Activated naive CD4-positive, alpha-beta T cell treated with anti-CD3 and anti-CD28 coated beads, Interleukin-2, amount 50 U/mL, for 16 hours (primary cell): ENCODE measurements around the gene HES4.

ENCODE experiments used
- DNase-seq: peaks from one replicate; pipeline ENCODE4 v3.0.0-alpha.2; 2020

HES4 gene

GRCh38 chr1:963746-964525 lies 36.0 kb downstream of the HES4 start:
- no peak for DNase-seq

DNA sequence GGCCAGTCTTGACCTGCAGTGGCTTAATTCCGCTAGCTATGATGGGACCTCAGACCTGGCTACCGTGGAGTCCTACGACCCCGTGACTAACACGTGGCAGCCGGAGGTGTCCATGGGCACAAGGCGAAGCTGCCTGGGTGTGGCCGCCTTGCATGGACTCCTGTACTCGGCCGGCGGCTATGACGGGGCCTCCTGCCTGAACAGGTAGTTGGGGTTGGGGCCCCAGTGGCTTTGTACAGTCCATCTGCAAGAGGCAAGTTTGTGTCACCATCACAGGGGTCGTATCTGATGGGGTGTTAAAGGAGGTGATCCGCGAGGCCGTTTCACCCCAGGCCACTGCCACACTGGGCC lies 36.6 kb downstream of the HES4 start:
- no peak for DNase-seq

- DNase-seq: no peak
These were observed 37.3 kb downstream of the HES4 start for GRCh38 chr1:962381-963300.

DNA sequence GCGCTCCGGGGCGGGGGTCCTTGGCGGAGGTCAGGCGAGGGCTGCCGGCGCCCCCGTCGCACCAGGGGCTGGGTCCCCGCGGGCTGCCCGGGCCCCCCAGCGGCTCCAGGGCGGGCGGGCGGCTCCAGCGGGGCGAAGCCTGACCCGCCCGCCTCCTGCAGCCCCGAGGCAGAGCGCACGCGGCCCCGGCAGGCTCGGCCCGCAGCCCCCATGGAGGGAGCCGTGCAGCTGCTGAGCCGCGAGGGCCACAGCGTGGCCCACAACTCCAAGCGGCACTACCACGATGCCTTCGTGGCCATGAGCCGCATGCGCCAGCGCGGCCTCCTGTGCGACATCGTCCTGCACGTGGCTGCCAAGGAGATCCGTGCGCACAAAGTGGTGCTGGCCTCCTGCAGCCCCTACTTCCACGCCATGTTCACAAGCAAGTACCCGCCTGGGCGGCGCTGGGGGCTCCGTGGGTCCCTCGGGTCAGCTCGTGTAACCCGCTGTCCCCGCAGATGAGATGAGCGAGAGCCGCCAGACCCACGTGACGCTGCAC lies 38.7 kb downstream of the HES4 start:
- no peak for DNase-seq

- peak; percentile 88 for DNase-seq
These were observed 39.4 kb downstream of the HES4 start, which contains the start of gene KLHL17 for GRCh38 chr1:960363-961131. KLHL17 (plus strand) TSS chr1:960584; CDS start chr1:960694, 110 bp downstream.

- DNase-seq: no peak
These were observed 40.0 kb downstream of the HES4 start for GRCh38 chr1:959731-960362.

DNA sequence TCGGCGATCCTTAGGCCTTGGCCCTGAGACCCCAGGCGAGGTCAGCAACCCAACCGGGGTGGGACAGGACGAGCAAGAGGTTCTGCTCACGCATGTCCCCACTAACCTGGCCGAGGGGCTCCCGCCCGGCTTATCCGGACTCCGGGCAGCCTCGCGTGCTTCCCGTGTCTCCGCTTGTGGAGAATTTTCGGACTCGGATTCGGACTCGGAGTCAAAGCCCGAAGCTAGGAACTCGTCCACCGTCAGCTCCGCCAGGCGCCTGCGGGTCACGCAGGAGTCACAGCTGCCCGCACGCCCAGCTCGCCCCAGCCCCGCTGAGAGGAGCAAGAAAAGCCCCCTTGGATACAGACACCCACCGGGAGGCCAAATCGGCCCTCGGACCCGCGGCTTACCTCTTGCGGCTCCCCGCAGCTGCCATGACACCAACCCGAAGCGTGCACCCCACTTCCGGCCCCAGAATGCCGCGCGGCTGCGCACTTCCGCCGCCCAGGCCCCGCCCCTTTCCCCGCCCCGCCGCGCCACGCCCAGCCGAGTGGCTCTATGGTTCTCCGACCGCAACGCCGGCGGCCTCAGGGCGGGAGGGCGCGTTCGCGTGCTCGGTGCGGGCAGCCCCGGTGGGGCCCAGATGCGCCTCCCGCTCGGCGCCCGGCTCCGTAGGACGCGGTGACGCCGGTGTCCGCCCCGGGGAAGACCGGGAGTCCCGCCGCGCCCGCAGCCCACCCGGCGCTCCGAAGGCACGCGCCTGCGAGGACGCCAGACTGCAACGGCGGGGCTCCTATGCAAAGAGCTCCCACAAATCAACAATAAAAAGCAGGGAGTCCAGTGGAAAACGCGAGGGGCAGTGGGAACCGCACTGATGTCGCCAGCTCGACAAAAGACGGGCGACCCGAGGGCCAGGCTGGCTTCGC lies 40.8 kb downstream of the HES4 start, which contains the start of gene NOC2L:
NOC2L (minus strand) TSS at position 434 of the 908 bp plus-strand sequence; CDS start at position 418, 16 bp downstream.
- peak; percentile 94 for DNase-seq

- no peak for DNase-seq
These were observed 43.3 kb downstream of the HES4 start for GRCh38 chr1:956636-957035.

DNA sequence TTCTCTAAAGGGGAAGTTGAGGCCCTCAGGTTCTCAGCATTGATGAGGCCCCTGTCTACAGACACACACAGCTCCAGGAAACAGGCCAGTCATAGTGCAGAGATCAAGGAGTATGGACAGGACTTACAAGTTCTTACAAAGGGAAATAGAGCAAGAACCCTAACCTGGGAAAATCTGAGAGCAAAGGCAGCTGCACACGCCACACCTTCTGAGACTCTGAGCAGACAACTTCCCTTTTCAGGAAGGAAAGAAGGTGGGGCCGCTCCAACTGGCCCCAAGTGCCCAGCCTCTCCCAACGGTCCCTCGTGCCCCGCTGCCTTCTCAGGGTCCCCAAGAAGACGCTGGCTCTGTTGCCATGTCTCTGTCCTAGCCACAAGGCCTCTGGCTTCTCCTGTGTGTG lies 44.4 kb downstream of the HES4 start:
- DNase-seq: no peak

- DNase-seq: no peak
These were observed 45.0 kb downstream of the HES4 start for GRCh38 chr1:954927-955326.

DNA sequence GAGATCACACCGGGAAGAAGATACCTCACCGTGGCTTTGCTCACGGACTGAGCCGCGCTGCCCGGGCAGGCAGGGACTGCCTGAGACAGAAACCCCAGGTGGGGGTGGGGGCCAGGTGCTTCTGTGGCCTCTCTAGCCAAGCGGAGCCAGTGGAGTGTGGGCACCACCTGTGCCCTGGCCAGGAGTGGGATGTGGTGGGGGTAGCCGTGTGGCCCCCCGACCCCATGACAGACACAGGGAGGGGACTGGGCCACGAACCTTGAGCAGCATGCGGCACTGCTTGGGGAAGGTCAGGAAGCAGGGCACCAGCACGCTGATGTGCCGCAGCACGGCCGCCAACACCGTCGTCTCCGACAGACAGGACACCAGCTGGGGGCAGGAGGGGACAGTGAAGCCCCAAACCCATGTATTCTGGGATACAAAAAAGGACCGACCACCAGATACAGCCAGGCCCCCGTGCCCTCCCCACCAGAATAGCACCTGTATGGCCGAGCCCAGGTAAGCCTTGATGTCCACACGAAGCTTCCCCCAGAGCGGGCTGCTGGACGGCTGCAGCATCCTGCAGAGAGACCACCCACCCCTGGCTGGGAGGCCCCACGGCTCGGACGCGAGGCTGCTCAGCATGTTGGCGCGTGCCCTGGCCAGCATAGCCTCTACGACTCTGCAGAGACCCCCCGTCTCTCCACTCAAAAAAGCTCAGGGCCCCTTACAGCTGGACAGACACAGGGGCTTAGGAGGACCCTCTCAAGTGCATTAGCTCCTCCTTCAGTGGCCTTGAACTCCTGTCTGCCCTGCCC lies 46.2 kb downstream of the HES4 start:
- DNase-seq: no peak

DNA sequence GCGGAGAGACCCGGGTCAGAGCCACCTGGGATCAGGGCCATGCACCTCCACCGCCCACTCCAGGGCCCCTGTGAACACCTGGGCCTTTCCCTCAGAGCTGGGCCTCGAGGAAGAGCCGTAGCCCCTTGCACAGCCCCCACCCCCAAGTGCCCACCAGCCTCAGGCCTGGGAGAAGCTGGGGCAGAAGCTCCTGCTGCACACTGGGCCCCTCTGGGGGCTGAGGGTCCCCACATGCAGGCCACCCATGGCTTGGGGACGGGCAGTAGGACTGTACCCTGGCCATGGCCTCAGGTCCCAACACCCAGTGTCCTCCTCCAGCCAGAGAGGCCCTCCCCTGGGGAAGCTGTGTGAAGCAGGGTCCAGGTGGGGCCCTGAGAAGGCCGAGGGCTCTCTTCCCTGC lies 47.3 kb downstream of the HES4 start:
- no peak for DNase-seq

- DNase-seq: no peak
These were observed 47.7 kb downstream of the HES4 start for GRCh38 chr1:952201-952600.

DNA sequence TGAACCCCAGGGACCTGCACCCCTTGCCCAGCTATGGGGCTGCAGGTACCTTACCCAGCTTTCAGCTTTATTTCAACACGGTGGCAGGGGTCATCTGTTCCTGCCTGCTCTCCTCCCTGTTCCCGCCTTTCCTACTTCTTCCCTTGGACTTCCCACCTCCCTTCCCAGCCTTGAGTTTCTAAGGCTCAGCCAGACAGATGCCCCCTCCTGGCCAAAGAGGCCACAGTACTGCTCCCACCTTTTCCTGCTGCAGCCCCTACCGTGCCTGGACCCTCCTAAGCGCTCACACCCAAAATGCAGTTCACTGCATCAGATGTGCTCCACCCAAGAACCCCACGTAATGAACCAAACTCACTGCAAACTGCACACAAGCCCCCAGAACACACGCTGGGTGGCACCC lies 48.5 kb downstream of the HES4 start:
- no peak for DNase-seq

- DNase-seq: no peak
These were observed 49.0 kb downstream of the HES4 start for GRCh38 chr1:950881-951280.

GRCh38 chr1:950268-950667 lies 49.6 kb downstream of the HES4 start:
- no peak for DNase-seq
